Endodermal cell (in vitro differentiated cells): Measurements from ENCODE around the gene EPHA8. TPM values are rescaled to one million over a fixed set of nuclear protein-coding genes. Genes with fewer than 3 reads are reported as not detected.

Source experiments
- DNase-seq: peaks from one replicate; pipeline ENCODE4 v3.0.0-alpha.2; 2017
- H3K27ac ChIP-seq: 2 replicates; pipeline ENCODE4 v1.5.1; 2013; ENCODE audit warnings: mild to moderate bottlenecking, low read depth, low read length, moderate library complexity
- H3K27me3 ChIP-seq: 2 replicates; pipeline ENCODE4 v1.6.1; 2013; ENCODE audit warnings: mild to moderate bottlenecking, low read length, moderate library complexity; ENCODE audit not compliant: insufficient read depth, control insufficient read depth, poor library complexity, severe bottlenecking
- H3K36me3 ChIP-seq: 2 replicates; pipeline ENCODE4 v1.7.0; 2013; ENCODE audit warnings: mild to moderate bottlenecking, low read length, moderate library complexity; ENCODE audit not compliant: control insufficient read depth, insufficient read depth
- H3K4me1 ChIP-seq: one replicate; pipeline ENCODE4 v1.7.0; 2013; ENCODE audit warnings: low read length; ENCODE audit not compliant: control insufficient read depth, insufficient read depth
- H3K4me3 ChIP-seq: 2 replicates; pipeline ENCODE4 v1.5.1; 2013; ENCODE audit warnings: mild to moderate bottlenecking, low read length, moderate library complexity
- H3K9ac ChIP-seq: 2 replicates; pipeline ENCODE4 v1.6.1; 2013; ENCODE audit warnings: mild to moderate bottlenecking, low read length, moderate library complexity; ENCODE audit not compliant: poor library complexity, severe bottlenecking; ENCODE audit errors: extremely low read depth
- H3K9me3 ChIP-seq: 2 replicates; pipeline ENCODE4 v1.6.1; 2013; ENCODE audit warnings: mild to moderate bottlenecking, low read length, moderate library complexity; ENCODE audit not compliant: control insufficient read depth
- H3K27ac Mint-ChIP-seq: 2 replicates; pipeline ENCODE4 v1.8.0; 2020; ENCODE audit warnings: mixed read lengths
- H3K27me3 Mint-ChIP-seq: 2 replicates; pipeline ENCODE4 v1.8.0; 2021; ENCODE audit warnings: mild to moderate bottlenecking, mixed read lengths; ENCODE audit not compliant: insufficient read depth
- H3K36me3 Mint-ChIP-seq: 2 replicates; pipeline ENCODE4 v1.8.0; 2020; ENCODE audit warnings: low read depth, mixed read lengths
- H3K4me1 Mint-ChIP-seq: 2 replicates; pipeline ENCODE4 v1.8.0; 2020; ENCODE audit warnings: mixed read lengths
- H3K4me3 Mint-ChIP-seq: 2 replicates; pipeline ENCODE4 v1.8.0; 2020; ENCODE audit warnings: mild to moderate bottlenecking, moderate library complexity, mixed read lengths
- H3K9me3 Mint-ChIP-seq: 2 replicates; pipeline ENCODE4 v1.8.0; 2020; ENCODE audit warnings: mild to moderate bottlenecking, mixed read lengths
- whole genome bisulfite sequencing, 2 experiments: methylation state at CpG; one replicate each; pipeline versions ENCODE4 v1.1.5 to v1.1.7; 2013; ENCODE audit warnings: missing lambda C conversion rate in 2 of 2, mixed read lengths in 1 of 2; ENCODE audit not compliant: insufficient coverage in 1 of 2, insufficient read length in 1 of 2; 5-methylcytosine and 5-hydroxymethylcytosine counted together
- total RNA-seq, 2 donors: library from RNA; stranded (reverse); fragmentation: NEBNext Ultra II Directional in 1 of 2; extraction: Animal tissue kit (Norgen Biotek cat#: 25700) in 1 of 2; gene quantifications; 2 replicates in 1 of 2; 3 replicates in 1 of 2; pipeline ENCODE4 v1.2.1, GENCODE V29; 2021
- TF ChIP-seq, protein P1 (sequence below): fragments of 200-600 bp; sonication (generic); conservative IDR thresholded peaks from 2 replicates; pipeline ENCODE4 v1.5.0; 2021; ENCODE audit warnings: antibody characterized with exemption, mild to moderate bottlenecking

EPHA8 gene
- total RNA-seq, 2 donors from 2014 or later = 1.5 TPM

GRCh38 chr1:22533244-22533895 lies 29.9 kb upstream of the EPHA8 start:
- Histone ChIP-seq H3K36me3 (no peaks in the 10 kb centered on the region), H3K9me3 (no peaks in the 10 kb centered on the region), H3K27ac (no peak overlapping the region), H3K9ac (no peak overlapping the region), H3K4me1 (no peaks in the 10 kb centered on the region), H3K27me3 (no peaks in the 10 kb centered on the region), H3K4me3 (no peak overlapping the region)
- no peaks in the 10 kb centered on the region for H3K9me3 Mint-ChIP-seq
- H3K36me3 Mint-ChIP-seq = peaks cover 16% of the 10 kb centered on the region
- H3K4me1 Mint-ChIP-seq = no peaks in the 10 kb centered on the region
- H3K27me3 Mint-ChIP-seq = no peaks in the 10 kb centered on the region
- H3K4me3 Mint-ChIP-seq = no peak overlapping the region
- TF ChIP-seq, protein P1, sequence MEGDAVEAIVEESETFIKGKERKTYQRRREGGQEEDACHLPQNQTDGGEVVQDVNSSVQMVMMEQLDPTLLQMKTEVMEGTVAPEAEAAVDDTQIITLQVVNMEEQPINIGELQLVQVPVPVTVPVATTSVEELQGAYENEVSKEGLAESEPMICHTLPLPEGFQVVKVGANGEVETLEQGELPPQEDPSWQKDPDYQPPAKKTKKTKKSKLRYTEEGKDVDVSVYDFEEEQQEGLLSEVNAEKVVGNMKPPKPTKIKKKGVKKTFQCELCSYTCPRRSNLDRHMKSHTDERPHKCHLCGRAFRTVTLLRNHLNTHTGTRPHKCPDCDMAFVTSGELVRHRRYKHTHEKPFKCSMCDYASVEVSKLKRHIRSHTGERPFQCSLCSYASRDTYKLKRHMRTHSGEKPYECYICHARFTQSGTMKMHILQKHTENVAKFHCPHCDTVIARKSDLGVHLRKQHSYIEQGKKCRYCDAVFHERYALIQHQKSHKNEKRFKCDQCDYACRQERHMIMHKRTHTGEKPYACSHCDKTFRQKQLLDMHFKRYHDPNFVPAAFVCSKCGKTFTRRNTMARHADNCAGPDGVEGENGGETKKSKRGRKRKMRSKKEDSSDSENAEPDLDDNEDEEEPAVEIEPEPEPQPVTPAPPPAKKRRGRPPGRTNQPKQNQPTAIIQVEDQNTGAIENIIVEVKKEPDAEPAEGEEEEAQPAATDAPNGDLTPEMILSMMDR = no peak
- 85 to 90% methylated on average over 7 to 11 of the region's 11 CpGs for WGBS, 2 experiments
- no peak for DNase-seq
- no peak overlapping the region for H3K27ac Mint-ChIP-seq

DNA sequence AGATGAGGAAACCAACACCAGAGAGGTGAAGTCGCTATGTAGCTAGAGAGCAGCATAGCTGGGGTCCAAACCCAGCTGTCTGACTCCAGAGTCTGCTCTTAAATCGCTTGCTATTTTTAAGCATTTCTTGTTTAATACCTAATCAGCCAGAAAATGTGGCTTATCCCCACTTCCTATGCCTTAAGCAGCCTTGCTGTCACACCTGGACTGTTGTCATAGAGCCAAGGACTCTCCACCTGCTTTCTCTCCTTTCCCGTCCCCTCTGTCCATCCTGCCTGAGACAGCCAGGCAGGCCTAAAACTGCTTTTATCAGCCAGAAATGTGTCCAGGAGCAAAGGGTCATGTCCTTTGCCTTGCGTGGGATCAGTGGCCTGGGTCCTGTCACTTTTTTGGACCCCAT lies 28.3 kb upstream of the EPHA8 start:
- whole genome bisulfite sequencing, 2 experiments = 93 to 96% methylated on average over 4 of the region's 4 CpGs
- Histone ChIP-seq H3K9ac (no peak overlapping the region), H3K27me3 (no peaks in the 10 kb centered on the region), H3K4me1 (no peaks in the 10 kb centered on the region), H3K27ac (no peak overlapping the region), H3K4me3 (no peak overlapping the region), H3K9me3 (no peaks in the 10 kb centered on the region), H3K36me3 (no peaks in the 10 kb centered on the region)
- Mint-ChIP-seq H3K36me3 (peaks cover 10% of the 10 kb centered on the region), H3K4me1 (no peaks in the 10 kb centered on the region), H3K27me3 (no peaks in the 10 kb centered on the region), H3K27ac (no peak overlapping the region), H3K9me3 (no peaks in the 10 kb centered on the region), H3K4me3 (no peak overlapping the region)
- TF ChIP-seq, protein P1 = no peak
- no peak for DNase-seq

DNA sequence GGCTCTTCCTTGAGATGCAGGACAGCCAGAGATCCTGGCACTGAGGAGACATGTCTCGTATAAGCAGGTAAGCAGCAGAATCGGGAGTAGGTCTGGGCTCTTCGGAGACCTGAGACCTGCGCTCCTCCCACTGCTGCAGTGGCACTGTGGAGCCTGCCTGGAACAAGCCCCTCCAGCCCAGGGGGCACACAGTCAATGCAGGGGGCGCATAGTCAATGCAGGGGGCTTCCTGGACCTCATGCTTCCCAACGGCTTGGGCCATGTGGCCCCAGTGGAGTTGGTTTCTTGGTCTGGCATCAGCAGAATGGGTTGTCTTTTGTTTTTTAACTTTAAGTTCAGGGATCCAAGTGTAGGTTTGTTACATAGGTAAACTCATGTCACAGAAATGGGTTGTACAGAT lies 27.9 kb upstream of the EPHA8 start:
- H3K4me3 ChIP-seq = no peak overlapping the region
- H3K9ac ChIP-seq = no peak overlapping the region
- Mint-ChIP-seq H3K27ac (no peak overlapping the region), H3K4me1 (no peaks in the 10 kb centered on the region), H3K36me3 (peaks cover 7% of the 10 kb centered on the region), H3K9me3 (no peaks in the 10 kb centered on the region), H3K27me3 (no peaks in the 10 kb centered on the region), H3K4me3 (no peak overlapping the region)
- no peaks in the 10 kb centered on the region for H3K36me3 ChIP-seq
- H3K27me3 ChIP-seq = no peaks in the 10 kb centered on the region
- WGBS, 2 experiments = 92 to 96% methylated on average over 4 to 6 of the region's 6 CpGs
- DNase-seq = no peak
- TF ChIP-seq, protein P1 = no peak
- no peaks in the 10 kb centered on the region for H3K9me3 ChIP-seq
- no peak overlapping the region for H3K27ac ChIP-seq
- H3K4me1 ChIP-seq = no peaks in the 10 kb centered on the region
